Left forelimb (tissue), 1 donor: ENCODE results near the gene SHCBP1L.

Experiments
- DNase-seq: peaks from one replicate; pipeline ENCODE4 v3.0.0-alpha.2; 2018; ENCODE audit warnings: low spot score

The SHCBP1L gene

GRCh38 chr1:182889997-182890396 is 63.0 kb downstream of the SHCBP1L start:
- DNase-seq, result no peak

GRCh38 chr1:182888736-182889531 is 64.0 kb downstream of the SHCBP1L start:
- DNase-seq, result no peak

GRCh38 chr1:182886985-182887384 is 66.0 kb downstream of the SHCBP1L start:
- DNase-seq, result no peak

- no peak for DNase-seq
Observed at GRCh38 chr1:182885591-182885990, 67.4 kb downstream of the SHCBP1L start.

GRCh38 chr1:182884872-182885271 is 68.1 kb downstream of the SHCBP1L start:
- no peak for DNase-seq

- DNase-seq, result no peak
Observed at GRCh38 chr1:182877842-182878241, 75.1 kb downstream of the SHCBP1L start.

- no peak for DNase-seq
Observed at GRCh38 chr1:182877331-182877730, 75.6 kb downstream of the SHCBP1L start.

GRCh38 chr1:182875889-182876288 is 77.1 kb downstream of the SHCBP1L start:
- no peak for DNase-seq

GRCh38 chr1:182872881-182873280 is 80.1 kb downstream of the SHCBP1L start:
- DNase-seq, result no peak

- no peak for DNase-seq
Observed at GRCh38 chr1:182869241-182869666, 83.7 kb downstream of the SHCBP1L start.

GRCh38 chr1:182867861-182868260 is 85.1 kb downstream of the SHCBP1L start:
- no peak for DNase-seq

- no peak for DNase-seq
Observed at GRCh38 chr1:182863940-182864339, 89.0 kb downstream of the SHCBP1L start.

- no peak for DNase-seq
Observed at GRCh38 chr1:182862827-182863226, 90.1 kb downstream of the SHCBP1L start.

GRCh38 chr1:182861994-182862393 is 91.0 kb downstream of the SHCBP1L start:
- no peak for DNase-seq

- no peak for DNase-seq
Observed at GRCh38 chr1:182860658-182861057, 92.3 kb downstream of the SHCBP1L start.

- DNase-seq, result no peak
Observed at GRCh38 chr1:182857212-182857611, 95.8 kb downstream of the SHCBP1L start.

- DNase-seq, result no peak
Observed at GRCh38 chr1:182855911-182856310, 97.1 kb downstream of the SHCBP1L start.

GRCh38 chr1:182851825-182852224 is 101.1 kb downstream of the SHCBP1L start:
- no peak for DNase-seq

- DNase-seq, result no peak
Observed at GRCh38 chr1:182850319-182850718, 102.6 kb downstream of the SHCBP1L start.
